Neuron (in vitro differentiated cells): ENCODE data around the gene PIP5K1B.

Experiments
- H2AFZ ChIP-seq: one replicate; pipeline ENCODE4 v1.6.1; 2013; ENCODE audit warnings: low read depth, mild to moderate bottlenecking, inconsistent platforms, low read length, moderate library complexity
- H3K27me3 ChIP-seq: one replicate; pipeline ENCODE4 v1.6.1; 2013; ENCODE audit warnings: low read length; ENCODE audit not compliant: insufficient read depth
- H3K36me3 ChIP-seq: one replicate; pipeline ENCODE4 v1.6.1; 2013; ENCODE audit warnings: low read length; ENCODE audit not compliant: insufficient read depth
- H3K4me1 ChIP-seq: one replicate; pipeline ENCODE4 v1.6.1; 2013; ENCODE audit warnings: low read length; ENCODE audit not compliant: insufficient read depth
- H3K4me3 ChIP-seq: 2 replicates; pipeline ENCODE4 v1.5.1; 2013; ENCODE audit warnings: mild to moderate bottlenecking, low read length, moderate library complexity
- H3K9me3 ChIP-seq: one replicate; pipeline ENCODE4 v1.6.1; 2013; ENCODE audit warnings: low read length

PIP5K1B gene

DNA sequence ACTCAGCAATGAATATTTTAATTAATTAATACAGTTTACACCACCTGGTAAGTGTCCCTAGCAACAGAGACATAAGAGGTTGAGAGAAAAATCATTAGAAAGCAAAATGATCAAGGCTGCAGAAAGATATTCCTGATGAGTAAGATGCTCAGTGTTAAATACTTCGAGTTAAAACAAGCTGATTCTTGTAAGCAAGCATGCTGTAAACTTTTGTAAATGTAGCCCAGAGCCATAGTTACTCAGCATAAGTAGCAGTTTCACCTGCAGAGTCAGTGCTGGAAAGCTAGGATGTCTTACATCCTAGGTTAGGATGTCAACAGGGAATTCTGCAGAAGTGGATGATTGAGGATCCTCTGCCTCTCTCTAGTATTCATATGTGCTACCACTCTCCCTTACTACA, 304.7 kb downstream of the PIP5K1B start:
- Histone ChIP-seq H3K27me3 (no peaks in the 10 kb centered on the region), H3K4me3 (no peak overlapping the region), H3K9me3 (peaks cover 7% of the 10 kb centered on the region), H2AFZ (no peak overlapping the region), H3K4me1 (no peaks in the 10 kb centered on the region), H3K36me3 (no peaks in the 10 kb centered on the region)

DNA sequence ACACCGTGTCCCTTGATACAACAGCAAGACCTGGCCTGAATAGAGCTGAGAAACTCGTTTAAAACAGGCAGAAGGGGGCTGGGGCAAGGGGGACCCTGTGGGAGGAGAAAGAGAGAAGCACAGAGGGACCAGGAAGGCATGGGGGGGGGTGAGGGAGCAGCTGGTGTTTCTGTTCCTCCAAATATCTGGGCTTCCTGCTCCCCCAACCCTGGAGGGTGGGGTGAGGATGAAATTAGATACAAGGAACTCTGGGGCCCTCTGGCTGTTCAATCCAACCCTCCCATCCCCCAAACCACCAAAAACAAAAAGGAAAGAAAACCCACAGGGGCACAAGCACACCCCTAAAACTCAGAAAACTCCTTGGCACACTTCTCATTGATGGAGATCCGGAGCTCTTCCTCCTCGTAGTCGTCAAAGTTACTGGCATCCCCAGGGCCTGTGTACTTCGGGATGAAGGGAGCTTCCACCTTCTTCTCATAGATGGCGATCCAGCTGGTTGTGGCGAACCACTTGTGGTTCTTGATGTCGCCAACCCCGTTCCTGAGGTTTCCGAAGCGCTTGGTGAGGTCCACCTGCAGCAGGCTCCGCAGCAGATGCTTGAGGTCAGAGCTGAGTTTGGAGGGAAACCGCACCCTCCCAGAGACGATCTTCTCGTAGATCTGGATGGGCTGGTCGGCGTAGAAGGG, 307.8 kb downstream of the PIP5K1B start:
- Histone ChIP-seq H3K9me3 (peaks cover 7% of the 10 kb centered on the region), H3K27me3 (no peaks in the 10 kb centered on the region), H3K4me3 (no peak overlapping the region), H2AFZ (no peak overlapping the region), H3K4me1 (peaks cover 3% of the 10 kb centered on the region), H3K36me3 (no peaks in the 10 kb centered on the region)

GRCh38 chr9:69013382-69013727, 308.3 kb downstream of the PIP5K1B start:
- H3K4me3 ChIP-seq, result no peak overlapping the region
- no peak overlapping the region for H2AFZ ChIP-seq
- no peaks in the 10 kb centered on the region for H3K36me3 ChIP-seq
- peaks cover 7% of the 10 kb centered on the region for H3K9me3 ChIP-seq
- no peaks in the 10 kb centered on the region for H3K27me3 ChIP-seq
- peaks cover 3% of the 10 kb centered on the region for H3K4me1 ChIP-seq

DNA sequence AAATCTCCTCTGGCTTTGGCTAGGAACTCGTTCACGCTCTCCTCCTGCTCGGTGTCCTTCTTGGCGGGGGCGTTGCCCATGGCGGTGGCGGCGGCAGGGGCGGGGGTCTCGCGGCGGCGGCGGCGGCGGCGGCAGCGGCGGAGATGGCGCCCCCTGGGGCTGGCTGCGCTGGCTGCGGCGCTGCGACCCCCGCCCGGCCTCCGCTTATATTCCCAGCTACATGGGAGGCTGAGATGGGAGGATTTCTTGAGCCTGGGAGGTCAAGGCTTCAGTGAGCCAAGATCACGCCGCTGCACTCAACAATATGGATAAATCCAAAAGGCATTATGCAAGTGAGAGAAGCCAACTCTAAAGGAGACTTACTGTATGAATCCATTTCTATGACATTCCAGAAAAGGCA, 309.0 kb downstream of the PIP5K1B start, which contains the start of gene PRKACG:
TSS of gene PRKACG (minus strand) at position 101 of the 400 bp plus-strand sequence. CDS start at position 80, 21 bp downstream.
- Histone ChIP-seq H3K4me1 (peaks cover 3% of the 10 kb centered on the region), H3K9me3 (peaks cover 7% of the 10 kb centered on the region), H3K27me3 (no peaks in the 10 kb centered on the region), H2AFZ (no peak within 1 kb of the TSS), H3K4me3 (no peak within 1 kb of the TSS), H3K36me3 (no peaks in the 10 kb centered on the region)

- Histone ChIP-seq H3K27me3 (no peaks in the 10 kb centered on the region), H2AFZ (no peak overlapping the region), H3K4me1 (peaks cover 3% of the 10 kb centered on the region), H3K36me3 (no peaks in the 10 kb centered on the region), H3K4me3 (no peak overlapping the region), H3K9me3 (peaks cover 7% of the 10 kb centered on the region)
Measured at GRCh38 chr9:69016191-69017096, 311.4 kb downstream of the PIP5K1B start.

DNA sequence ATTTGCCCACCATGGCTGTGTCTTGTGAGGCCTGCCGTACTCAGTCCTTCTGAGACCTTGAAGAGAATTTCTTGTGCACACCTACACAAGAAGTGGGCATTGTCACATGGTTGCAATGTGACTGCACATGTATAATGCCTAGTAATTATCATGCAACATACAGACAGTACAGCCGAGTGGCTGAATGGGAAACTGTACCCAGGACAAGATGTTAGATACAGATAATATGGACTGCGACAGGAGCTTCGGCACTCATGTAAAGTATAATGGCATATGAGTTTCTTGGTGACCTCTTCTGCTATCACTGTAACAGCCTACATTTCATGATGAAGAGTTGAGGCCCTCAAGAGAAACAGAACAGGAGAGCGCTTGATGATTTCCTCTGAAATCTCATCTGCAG, 313.7 kb downstream of the PIP5K1B start:
- Histone ChIP-seq H3K4me3 (no peak overlapping the region), H3K36me3 (no peaks in the 10 kb centered on the region), H3K9me3 (no peaks in the 10 kb centered on the region), H3K27me3 (no peaks in the 10 kb centered on the region), H3K4me1 (peaks cover 3% of the 10 kb centered on the region), H2AFZ (no peak overlapping the region)

- Histone ChIP-seq H2AFZ (no peak overlapping the region), H3K9me3 (no peaks in the 10 kb centered on the region), H3K4me1 (peaks cover 3% of the 10 kb centered on the region), H3K4me3 (no peak overlapping the region), H3K27me3 (no peaks in the 10 kb centered on the region), H3K36me3 (no peaks in the 10 kb centered on the region)
Measured at GRCh38 chr9:69019808-69020207, 314.8 kb downstream of the PIP5K1B start.

- no peak overlapping the region for H2AFZ ChIP-seq
- H3K36me3 ChIP-seq, result no peaks in the 10 kb centered on the region
- no peaks in the 10 kb centered on the region for H3K9me3 ChIP-seq
- H3K4me1 ChIP-seq, result peaks cover 3% of the 10 kb centered on the region
- H3K4me3 ChIP-seq, result no peak overlapping the region
- no peaks in the 10 kb centered on the region for H3K27me3 ChIP-seq
Measured at GRCh38 chr9:69020301-69021145, 315.5 kb downstream of the PIP5K1B start.

DNA sequence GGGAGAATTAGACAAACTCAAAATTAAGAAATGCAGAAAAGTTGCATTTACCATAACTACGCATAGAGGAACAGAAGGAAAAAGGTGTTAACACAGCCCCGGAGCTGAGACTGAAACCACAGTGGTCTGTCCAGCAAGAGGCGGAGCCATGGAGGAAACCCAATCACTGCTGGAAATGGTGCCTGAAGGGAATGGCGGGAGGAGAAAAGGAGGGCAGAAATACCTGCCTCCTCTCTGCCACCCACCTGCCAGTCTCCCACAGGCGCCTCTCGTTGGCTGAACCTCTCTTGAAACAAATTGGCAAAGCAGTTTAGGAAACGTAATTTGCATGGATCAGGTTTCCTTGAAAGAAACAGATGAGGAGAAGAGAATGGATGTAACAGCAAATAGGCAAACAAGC, 318.6 kb downstream of the PIP5K1B start:
- Histone ChIP-seq H3K4me3 (no peak overlapping the region), H3K36me3 (no peaks in the 10 kb centered on the region), H3K27me3 (no peaks in the 10 kb centered on the region), H3K9me3 (no peaks in the 10 kb centered on the region), H3K4me1 (no peaks in the 10 kb centered on the region), H2AFZ (no peak overlapping the region)

DNA sequence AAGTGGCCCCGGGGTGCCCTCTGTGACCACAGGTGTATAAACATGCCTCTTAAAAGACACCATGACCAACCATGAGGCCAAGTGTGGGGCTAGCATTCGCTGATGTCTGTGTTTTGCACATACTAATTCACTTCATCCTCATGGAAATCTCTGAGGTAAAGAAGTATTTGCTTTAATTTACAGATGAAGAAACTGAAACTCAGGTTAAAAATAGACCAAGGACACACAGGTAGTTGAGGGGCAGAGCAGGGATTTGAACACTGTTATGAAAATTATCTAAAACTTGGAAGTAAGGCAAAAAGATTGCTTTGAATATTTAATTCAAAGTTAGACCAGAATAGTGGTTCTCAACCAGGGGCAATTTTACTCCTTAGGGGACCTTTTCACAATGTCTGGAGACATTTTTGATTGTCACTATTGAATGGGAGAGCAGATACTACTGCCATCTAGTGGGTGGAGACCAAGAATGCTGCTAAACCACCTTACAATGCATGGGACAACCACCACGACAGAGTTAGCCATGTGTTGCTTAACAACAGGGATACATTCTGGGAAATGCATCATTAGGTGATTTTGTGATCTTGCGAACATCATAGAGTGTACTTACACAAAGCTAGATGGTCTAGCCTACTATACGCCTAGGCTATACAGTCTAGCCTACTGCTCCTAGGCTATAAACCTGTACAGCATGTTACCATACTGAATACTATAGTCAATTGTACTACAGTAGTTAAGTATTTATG, 322.5 kb downstream of the PIP5K1B start:
- Histone ChIP-seq H3K4me3 (no peak overlapping the region), H3K27me3 (no peaks in the 10 kb centered on the region), H2AFZ (no peak overlapping the region), H3K36me3 (no peaks in the 10 kb centered on the region), H3K4me1 (no peaks in the 10 kb centered on the region), H3K9me3 (peaks cover 2% of the 10 kb centered on the region)

- peaks cover 2% of the 10 kb centered on the region for H3K9me3 ChIP-seq
- H3K27me3 ChIP-seq, result no peaks in the 10 kb centered on the region
- H2AFZ ChIP-seq, result no peak overlapping the region
- H3K4me1 ChIP-seq, result no peaks in the 10 kb centered on the region
- H3K36me3 ChIP-seq, result no peaks in the 10 kb centered on the region
- H3K4me3 ChIP-seq, result no peak overlapping the region
Measured at GRCh38 chr9:69028754-69029153, 323.7 kb downstream of the PIP5K1B start.

- Histone ChIP-seq H3K4me1 (no peaks in the 10 kb centered on the region), H3K36me3 (no peaks in the 10 kb centered on the region), H3K27me3 (no peaks in the 10 kb centered on the region), H2AFZ (no peak overlapping the region), H3K4me3 (no peak overlapping the region), H3K9me3 (peaks cover 2% of the 10 kb centered on the region)
Measured at GRCh38 chr9:69029535-69029934, 324.5 kb downstream of the PIP5K1B start.
